Ascending aorta (tissue), 2 donors: ENCODE results near the gene EML4. TPM values are rescaled to one million over a fixed set of nuclear protein-coding genes. Genes with fewer than 3 reads are reported as not detected.
"Not testable (repeated sequence)": the region's sequence is repeated elsewhere in the genome, so short reads cannot be mapped to it uniquely, and the experiment has no call there.

Source experiments
- DNase-seq, 2 donors: peaks; one replicate each; pipeline ENCODE4 v3.0.0-alpha.2; 2019; ENCODE audit warnings: low spot score in 2 of 2
- H3K27ac ChIP-seq, 2 donors: fragments of 200-600 bp; sonication (generic); one replicate each; pipeline ENCODE4 v1.5.1; 2016 to 2017; ENCODE audit warnings: mild to moderate bottlenecking in 1 of 2
- H3K27me3 ChIP-seq: fragments of 200-600 bp; sonication (generic); one replicate; pipeline ENCODE4 v1.5.1; 2017
- H3K36me3 ChIP-seq, 2 donors: fragments of 200-600 bp; sonication (generic); one replicate each; pipeline ENCODE4 v1.5.1; 2016
- H3K4me1 ChIP-seq, 2 donors: fragments of 200-600 bp; sonication (generic); one replicate each; pipeline ENCODE4 v1.5.1; 2016 to 2017; ENCODE audit warnings: mild to moderate bottlenecking in 1 of 2
- H3K4me3 ChIP-seq, 2 donors: fragments of 200-600 bp; sonication (generic); one replicate each; pipeline ENCODE4 v1.5.1; 2016 to 2017; ENCODE audit warnings: mild to moderate bottlenecking in 1 of 2
- H3K9me3 ChIP-seq, 2 donors: fragments of 200-600 bp; sonication (generic); one replicate each; pipeline ENCODE4 v1.5.1; 2016
- intact Hi-C: fragments of 100-400 bp; cut with DNase I; formaldehyde crosslinking; loops from one replicate; pipeline ENCODE4 v1.15.1; 2023
- total RNA-seq: library from RNA; depleted of rRNA; stranded (reverse); fragments of >200 nt; gene quantifications from one replicate; pipeline ENCODE4 v1.1.0, GENCODE V29; 2016
- TF ChIP-seq, protein P1 (sequence below), 3 experiments: fragments of 200-600 bp in 2 of 3; fragments of 450-650 bp in 1 of 3; sonication (generic) in 2 of 3; IDR thresholded peaks; one replicate each; pipeline ENCODE4 v1.5.1; 2016 to 2019; ENCODE audit warnings: antibody characterized with exemption in 3 of 3, mild to moderate bottlenecking in 1 of 3, moderate library complexity in 1 of 3

The EML4 gene
- total RNA-seq, 1 donor from 2014 or later, result 25.2 TPM

GRCh38 chr2:42172566-42172965 lies 3.4 kb downstream of the EML4 start:
- no peak overlapping the region for H3K27ac ChIP-seq

GRCh38 chr2:42173467-42173866 lies 4.3 kb downstream of the EML4 start:
- H3K27me3 ChIP-seq, H3K9me3 ChIP-seq, DNase-seq, intact Hi-C loops, H3K27ac ChIP-seq, H3K36me3 ChIP-seq, H3K4me3 ChIP-seq: not testable (repeated sequence)
- H3K4me1 ChIP-seq, result peaks cover 6 to 32% of the 10 kb centered on the region in 2 donors

More at GRCh38 chr2:42172566-42172965, 3.4 kb downstream of the EML4 start:
- TF ChIP-seq, protein P1, sequence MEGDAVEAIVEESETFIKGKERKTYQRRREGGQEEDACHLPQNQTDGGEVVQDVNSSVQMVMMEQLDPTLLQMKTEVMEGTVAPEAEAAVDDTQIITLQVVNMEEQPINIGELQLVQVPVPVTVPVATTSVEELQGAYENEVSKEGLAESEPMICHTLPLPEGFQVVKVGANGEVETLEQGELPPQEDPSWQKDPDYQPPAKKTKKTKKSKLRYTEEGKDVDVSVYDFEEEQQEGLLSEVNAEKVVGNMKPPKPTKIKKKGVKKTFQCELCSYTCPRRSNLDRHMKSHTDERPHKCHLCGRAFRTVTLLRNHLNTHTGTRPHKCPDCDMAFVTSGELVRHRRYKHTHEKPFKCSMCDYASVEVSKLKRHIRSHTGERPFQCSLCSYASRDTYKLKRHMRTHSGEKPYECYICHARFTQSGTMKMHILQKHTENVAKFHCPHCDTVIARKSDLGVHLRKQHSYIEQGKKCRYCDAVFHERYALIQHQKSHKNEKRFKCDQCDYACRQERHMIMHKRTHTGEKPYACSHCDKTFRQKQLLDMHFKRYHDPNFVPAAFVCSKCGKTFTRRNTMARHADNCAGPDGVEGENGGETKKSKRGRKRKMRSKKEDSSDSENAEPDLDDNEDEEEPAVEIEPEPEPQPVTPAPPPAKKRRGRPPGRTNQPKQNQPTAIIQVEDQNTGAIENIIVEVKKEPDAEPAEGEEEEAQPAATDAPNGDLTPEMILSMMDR (IDR thresholded peaks at IDR 0.05), result no peak
- intact Hi-C loops, result no loop called here
- Histone ChIP-seq H3K4me3 (peak overlapping the region in 1 of 2 donors; percentile 96), H3K36me3 (no peaks in the 10 kb centered on the region), H3K9me3 (no peaks in the 10 kb centered on the region), H3K27me3 (no peaks in the 10 kb centered on the region), H3K4me1 (peaks cover 6 to 27% of the 10 kb centered on the region in 2 donors)
- DNase-seq, result no peak

DNA sequence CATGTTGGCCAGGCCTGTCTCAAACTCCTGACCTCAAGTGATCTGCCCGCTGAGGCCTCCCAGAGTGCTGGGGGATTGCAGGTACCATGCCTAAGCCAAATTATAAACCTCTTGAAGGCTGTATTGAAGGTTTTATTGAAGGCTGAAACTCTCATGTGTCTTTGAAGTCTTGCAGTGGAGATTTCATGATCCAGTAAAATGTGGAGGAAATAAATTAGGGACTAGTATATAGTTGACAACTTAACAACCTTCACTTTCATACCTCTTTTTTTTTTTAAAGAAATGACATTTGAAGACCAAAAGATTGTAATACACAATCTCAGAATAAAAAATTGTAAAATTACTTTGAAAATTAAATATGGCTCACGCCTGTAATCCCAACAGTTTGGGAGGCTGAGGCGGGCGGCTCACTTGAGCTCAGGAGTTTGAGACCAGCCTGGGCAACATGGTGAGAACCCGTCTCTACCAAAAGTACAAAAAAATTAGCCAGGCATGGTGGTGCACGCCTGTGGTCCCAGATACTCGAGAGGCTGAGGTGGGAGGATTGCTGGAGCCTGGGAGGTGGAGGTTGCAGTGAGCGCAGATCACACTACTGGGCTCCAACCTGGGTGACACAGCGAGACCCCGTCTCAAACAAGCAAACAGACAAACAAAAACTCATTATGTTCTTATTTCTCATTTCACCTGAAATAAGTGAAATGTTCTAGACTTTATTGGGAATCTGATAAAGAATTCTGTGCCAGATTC lies 8.0 kb downstream of the EML4 start:
- Histone ChIP-seq H3K4me3 (no peak overlapping the region), H3K27ac (no peak overlapping the region), H3K9me3 (no peaks in the 10 kb centered on the region), H3K27me3 (no peaks in the 10 kb centered on the region), H3K36me3 (no peaks in the 10 kb centered on the region), H3K4me1 (peaks cover 4 to 43% of the 10 kb centered on the region in 2 donors)
- intact Hi-C loops, result no loop called here
- no peak for DNase-seq
- TF ChIP-seq, protein P1 (IDR thresholded peaks at IDR 0.05), result no peak

- DNase-seq, result no peak
- Histone ChIP-seq H3K27ac (no peak overlapping the region), H3K9me3 (no peaks in the 10 kb centered on the region), H3K4me3 (no peak overlapping the region), H3K27me3 (no peaks in the 10 kb centered on the region), H3K36me3 (no peaks in the 10 kb centered on the region), H3K4me1 (peaks cover 4 to 41% of the 10 kb centered on the region in 2 donors)
- intact Hi-C loops, result no loop called here
- TF ChIP-seq, protein P1 (IDR thresholded peaks at IDR 0.05), result no peak
These were observed 9.2 kb downstream of the EML4 start for GRCh38 chr2:42178335-42178734.

GRCh38 chr2:42180300-42180699 lies 11.1 kb downstream of the EML4 start:
- Histone ChIP-seq H3K4me3 (peak overlapping the region in 1 of 2 donors; percentile 13), H3K27ac (peak overlapping the region; percentile 3 to 56), H3K27me3 (no peaks in the 10 kb centered on the region), H3K36me3 (no peaks in the 10 kb centered on the region), H3K9me3 (no peaks in the 10 kb centered on the region), H3K4me1 (peaks cover 4 to 44% of the 10 kb centered on the region in 2 donors)
- DNase-seq, result no peak
- TF ChIP-seq, protein P1 (IDR thresholded peaks at IDR 0.05), result no peak
- intact Hi-C loops, result loop anchor here (10.0 kb wide), 1 partner anchor 315 kb away; no protein-coding TSS in a partner anchor

DNA sequence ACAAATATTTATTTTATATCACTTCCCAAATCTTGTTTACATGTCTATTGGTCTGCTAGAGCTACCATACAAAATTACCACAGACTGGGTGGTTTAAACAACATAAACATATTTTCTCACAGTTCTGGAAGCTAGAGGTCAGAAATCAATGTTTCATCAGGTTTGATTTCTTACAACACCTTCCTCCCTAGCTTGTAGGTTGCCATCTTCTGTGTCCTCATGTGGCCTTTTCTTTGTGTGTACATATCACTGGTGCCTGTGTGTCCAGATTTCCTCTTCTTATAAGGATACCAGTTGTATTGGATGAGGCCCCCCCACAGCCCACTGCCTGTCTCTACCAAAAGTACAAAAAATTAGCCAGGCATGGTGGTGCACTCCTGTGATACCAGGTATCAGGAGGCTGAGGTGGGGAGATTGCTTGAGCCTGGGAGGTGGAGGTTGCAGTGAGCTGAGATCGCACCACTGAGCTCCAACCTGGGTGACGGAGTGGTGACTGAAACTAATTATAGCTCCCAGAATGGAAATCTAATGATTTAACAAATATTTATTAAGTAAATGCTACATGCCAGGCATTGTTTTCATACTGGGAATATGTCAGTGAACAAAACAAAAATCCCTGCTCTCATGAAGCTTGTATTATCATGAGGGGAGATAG lies 13.6 kb downstream of the EML4 start:
- H3K9me3 ChIP-seq, result no peaks in the 10 kb centered on the region
- H3K27me3 ChIP-seq, result no peaks in the 10 kb centered on the region
- DNase-seq, result no peak
- TF ChIP-seq, protein P1 (IDR thresholded peaks at IDR 0.05), result no peak
- H3K27ac ChIP-seq, result no peak overlapping the region
- H3K4me1 ChIP-seq, result peaks cover 4 to 61% of the 10 kb centered on the region in 2 donors
- no peaks in the 10 kb centered on the region for H3K36me3 ChIP-seq
- intact Hi-C loops, result loop anchor here (10.0 kb wide), 1 partner anchor 318 kb away; no protein-coding TSS in a partner anchor
- no peak overlapping the region for H3K4me3 ChIP-seq
